Measurements from ENCODE around the gene DLG2.

DLG2 gene

DNA sequence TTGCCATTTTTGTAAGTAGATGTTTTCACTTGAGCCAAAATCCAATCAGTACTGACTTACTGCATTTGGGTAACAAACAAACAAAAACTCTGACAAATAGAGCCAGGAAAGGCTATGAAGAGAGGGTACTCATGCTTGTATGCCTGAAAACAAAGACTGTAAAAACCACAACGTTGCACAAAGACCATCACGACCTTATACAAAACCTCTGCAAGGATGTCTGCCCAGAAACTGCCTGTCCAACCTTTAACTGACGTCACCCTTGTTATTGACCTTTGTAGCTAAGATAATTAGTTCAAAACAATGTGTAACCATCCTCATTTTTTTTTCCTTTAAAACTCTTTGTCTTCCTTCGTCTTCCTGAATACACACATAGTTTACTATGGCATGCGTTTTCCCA, 38.6 kb upstream of the DLG2 start:
- Histone ChIP-seq H3K4me1 (ENCODE audit: control extremely low read depth in 1 of 4, control insufficient read depth in 4 of 4, insufficient read depth in 4 of 4, low read length in 3 of 4) (peaks cover 10 to 29% (median 24%) of the 10 kb centered on the region in 4 experiments), H3K27me3 (replicated peaks in 2 of 5; ENCODE audit: control insufficient read depth in 4 of 5, insufficient read depth in 5 of 5, low read length in 4 of 5) (no peaks in the 10 kb centered on the region), H3K36me3 (ENCODE audit: control insufficient read depth in 4 of 4, insufficient read depth in 4 of 4, low read length in 3 of 4) (peaks cover 0 to 7% (median under 1%) of the 10 kb centered on the region in 4 experiments), H3K27ac (ENCODE audit: insufficient read depth in 1 of 2, low read depth in 1 of 2, low read length in 2 of 2, poor library complexity in 1 of 2, severe bottlenecking in 2 of 2) (peak overlapping the region in 1 of 2 experiments; percentile 98), H3K4me3 (ENCODE audit: control insufficient read depth in 1 of 7, extremely low read depth in 1 of 7, insufficient read depth in 4 of 7, low read depth in 2 of 7, low read length in 6 of 7) (peak overlapping the region in 3 of 7 experiments; percentile 88 to 99 (median 92)), H3K9me3 (ENCODE audit: control extremely low read depth in 1 of 5, control insufficient read depth in 4 of 5, insufficient read depth in 2 of 5, low read depth in 1 of 5, low read length in 4 of 5) (no peaks in the 10 kb centered on the region)
- POLR2A ChIA-PET, result no interaction called here
- WGBS (ENCODE audit: insufficient coverage), result 85% methylated on average over 4 of the region's 5 CpGs
- CTCF ChIA-PET, result interaction anchor here (0.9 kb wide), 1 partner anchor 19 kb away, joined by 3 read pairs; no protein-coding TSS in a partner anchor
- DNase-seq, result peak in 1 of 3 donors; percentile 18

DNA sequence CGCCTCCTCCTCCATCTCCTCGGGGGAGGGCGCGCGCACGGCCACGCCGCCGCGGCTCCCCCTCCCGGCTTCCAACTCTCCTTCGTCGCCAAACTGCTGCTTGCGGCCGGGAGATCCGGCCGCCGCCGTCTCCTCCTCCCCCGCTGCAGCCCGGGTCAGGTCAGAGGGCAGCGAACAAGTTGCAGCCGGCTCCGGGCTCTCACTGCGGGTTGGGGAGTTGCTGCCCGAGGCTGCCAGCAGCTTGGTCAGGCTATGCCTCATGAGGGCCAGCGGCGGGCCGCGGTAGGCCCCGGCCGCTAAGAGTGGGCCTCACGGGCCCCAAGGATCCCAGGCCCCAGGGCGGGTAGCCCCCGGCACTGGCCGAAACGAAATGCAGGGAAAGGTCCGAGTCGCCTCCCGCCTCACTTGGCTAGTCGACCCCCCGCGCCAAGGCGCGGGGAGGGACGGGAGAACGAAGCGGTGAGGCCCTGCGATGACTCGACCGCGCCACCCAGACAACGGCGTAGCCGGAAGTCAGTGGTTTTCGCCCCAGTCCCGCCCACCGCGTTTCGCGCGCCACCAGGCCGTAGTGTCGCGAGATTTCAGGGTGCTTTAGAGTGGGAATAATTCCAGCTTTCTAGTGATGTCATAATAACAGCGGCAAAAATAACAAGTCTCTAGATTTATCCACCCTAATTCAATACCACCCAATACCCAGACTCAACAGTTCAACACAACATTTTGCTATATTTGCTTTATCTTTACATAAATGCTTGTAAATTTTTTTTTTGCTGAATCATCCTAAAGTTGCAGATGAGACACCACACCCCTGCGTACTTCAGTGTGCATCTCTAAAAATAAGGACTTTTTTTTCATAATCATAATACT, 37.7 kb upstream of the DLG2 start, which contains the start of gene CREBZF:
Gene CREBZF (minus strand): TSS at position 515 of the 867 bp plus-strand sequence. CDS start 254 bp downstream, at position 261.
- 0% methylated on average over 54 of the region's 67 CpGs for WGBS (ENCODE audit: insufficient coverage)
- peak; percentile 93 to 97 (median 96) for DNase-seq
- ChIA-PET POLR2A (interaction anchor here (0.5 to 0.9 kb wide), 4 partner anchors 15 to 37 kb away, joined by 3 to 5 read pairs (median 3); partner anchors contain the start of gene TMEM126B), CTCF (interaction anchor here (0.9 to 1.7 kb wide), 6 partner anchors 11 to 27 kb away, joined by 3 to 10 read pairs (median 3); no protein-coding TSS in a partner anchor)
- peaks cover 2 to 16% (median 4%) of the 10 kb centered on the region in 4 experiments for H3K36me3 ChIP-seq (ENCODE audit: control insufficient read depth in 4 of 4, insufficient read depth in 4 of 4, low read length in 3 of 4)
- peaks cover 10 to 33% (median 25%) of the 10 kb centered on the region in 4 experiments for H3K4me1 ChIP-seq (ENCODE audit: control extremely low read depth in 1 of 4, control insufficient read depth in 4 of 4, insufficient read depth in 4 of 4, low read length in 3 of 4)
- no peaks in the 10 kb centered on the region for H3K9me3 ChIP-seq (ENCODE audit: control extremely low read depth in 1 of 5, control insufficient read depth in 4 of 5, insufficient read depth in 2 of 5, low read depth in 1 of 5, low read length in 4 of 5)
- H3K27ac ChIP-seq (ENCODE audit: insufficient read depth in 1 of 2, low read depth in 1 of 2, low read length in 2 of 2, poor library complexity in 1 of 2, severe bottlenecking in 2 of 2), result peak within 1 kb of the TSS; percentile 93 to 98
- H3K4me3 ChIP-seq (ENCODE audit: control insufficient read depth in 1 of 7, extremely low read depth in 1 of 7, insufficient read depth in 4 of 7, low read depth in 2 of 7, low read length in 6 of 7), result peak within 1 kb of the TSS; percentile 85 to 99 (median 95)
- H3K27me3 ChIP-seq (replicated peaks in 2 of 5; ENCODE audit: control insufficient read depth in 4 of 5, insufficient read depth in 5 of 5, low read length in 4 of 5), result no peaks in the 10 kb centered on the region

DNA sequence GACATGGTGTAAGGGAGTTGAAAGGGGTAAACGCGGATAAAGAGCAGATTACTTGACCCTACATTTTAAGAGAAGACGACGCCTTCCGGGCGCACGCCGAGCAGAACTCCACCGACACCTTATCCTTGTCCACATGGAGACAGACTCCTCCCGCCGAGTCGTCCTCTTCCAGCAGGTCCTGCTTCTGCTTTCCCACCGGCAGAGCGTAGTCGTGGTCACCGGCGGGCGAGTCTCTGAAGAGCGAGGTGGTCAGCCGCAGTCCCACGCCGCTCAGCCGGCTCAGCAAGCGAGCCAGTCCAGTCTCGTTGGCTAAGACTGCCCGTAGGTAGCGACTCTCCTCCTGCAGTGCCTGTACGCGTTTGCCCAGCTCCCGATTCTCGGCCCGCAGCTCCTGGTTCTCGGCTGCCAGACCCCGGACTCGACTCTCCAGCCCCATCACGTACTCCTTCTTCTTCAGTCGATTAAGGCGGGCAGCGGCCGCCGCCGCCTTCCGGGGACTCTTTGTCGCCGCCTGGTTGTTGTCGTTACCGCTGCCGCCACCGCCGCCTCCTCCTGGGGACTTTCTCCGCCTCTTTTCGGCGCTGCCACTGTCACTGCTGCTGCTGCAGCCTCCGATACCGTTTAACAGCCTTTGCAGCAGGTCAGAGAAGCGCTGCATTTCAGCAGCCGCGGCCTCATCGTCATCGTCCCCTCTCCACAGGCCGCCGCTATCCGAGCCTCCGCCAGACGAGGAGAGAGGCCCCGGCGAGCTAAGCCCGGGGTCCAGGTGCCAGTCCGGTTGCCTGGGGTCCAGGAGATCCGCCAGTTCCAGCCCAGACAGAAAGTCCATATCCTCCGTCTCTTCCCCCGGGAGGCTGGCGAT, 36.8 kb upstream of the DLG2 start:
- peak; percentile 88 to 93 (median 92) for DNase-seq
- WGBS (ENCODE audit: insufficient coverage), result under 1% methylated on average over 71 of the region's 73 CpGs

DNA sequence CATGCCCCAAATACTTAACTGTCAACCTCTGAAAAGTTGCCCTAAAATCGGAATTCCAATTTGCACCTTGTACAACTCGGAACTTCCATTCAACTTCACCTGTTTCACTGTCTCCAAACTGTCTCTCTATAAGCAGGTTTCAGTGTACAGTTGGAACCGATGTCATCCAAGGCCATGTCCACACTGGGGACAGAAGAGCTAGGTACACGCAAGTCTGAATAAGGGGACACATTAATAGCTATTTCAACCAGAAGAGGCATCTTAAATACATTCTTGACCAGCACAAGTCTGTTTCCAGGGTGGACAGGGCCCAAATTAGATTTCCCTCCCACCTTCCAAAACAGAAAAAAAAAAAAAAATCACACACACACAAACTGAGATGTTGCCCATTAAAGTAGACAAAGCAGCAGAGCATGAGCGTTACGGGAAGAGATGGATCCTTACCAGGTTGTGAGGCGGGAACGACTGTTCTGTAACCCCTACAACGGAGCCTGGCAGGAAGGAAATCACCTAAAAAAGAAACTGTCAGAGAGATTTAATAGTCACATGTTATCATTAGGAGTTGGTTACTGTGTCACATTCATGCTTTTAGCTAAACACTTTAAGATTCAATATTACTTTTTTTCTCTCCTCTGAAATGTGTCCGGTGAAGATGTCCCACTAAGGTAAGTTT, 36.1 kb upstream of the DLG2 start:
- H3K27ac ChIP-seq (ENCODE audit: insufficient read depth in 1 of 2, low read depth in 1 of 2, low read length in 2 of 2, poor library complexity in 1 of 2, severe bottlenecking in 2 of 2), result peak overlapping the region; percentile 93 to 98
- WGBS (ENCODE audit: insufficient coverage), result 17% methylated on average over 7 of the region's 10 CpGs
- CTCF ChIA-PET, result interaction anchor here (1.0 to 1.7 kb wide), 6 partner anchors 9 to 36 kb away, joined by 3 to 10 read pairs (median 6); partner anchors contain the start of genes DLG2 and TMEM126A
- peak overlapping the region in 6 of 7 experiments; percentile 88 to 99 (median 96) for H3K4me3 ChIP-seq (ENCODE audit: control insufficient read depth in 1 of 7, extremely low read depth in 1 of 7, insufficient read depth in 4 of 7, low read depth in 2 of 7, low read length in 6 of 7)
- POLR2A ChIA-PET, result no interaction called here
- peak in 2 of 3 donors; percentile 26 to 33 for DNase-seq
- no peaks in the 10 kb centered on the region for H3K27me3 ChIP-seq (replicated peaks in 2 of 5; ENCODE audit: control insufficient read depth in 4 of 5, insufficient read depth in 5 of 5, low read length in 4 of 5)
- H3K4me1 ChIP-seq (ENCODE audit: control extremely low read depth in 1 of 4, control insufficient read depth in 4 of 4, insufficient read depth in 4 of 4, low read length in 3 of 4), result peaks cover 10 to 33% (median 25%) of the 10 kb centered on the region in 4 experiments
- H3K9me3 ChIP-seq (ENCODE audit: control extremely low read depth in 1 of 5, control insufficient read depth in 4 of 5, insufficient read depth in 2 of 5, low read depth in 1 of 5, low read length in 4 of 5), result no peaks in the 10 kb centered on the region
- H3K36me3 ChIP-seq (ENCODE audit: control insufficient read depth in 4 of 4, insufficient read depth in 4 of 4, low read length in 3 of 4), result peaks cover 2 to 27% (median 12%) of the 10 kb centered on the region in 4 experiments

More for the DNA sequence above, 36.8 kb upstream of the DLG2 start:
- Histone ChIP-seq H3K27me3 (replicated peaks in 2 of 5; ENCODE audit: control insufficient read depth in 4 of 5, insufficient read depth in 5 of 5, low read length in 4 of 5) (no peaks in the 10 kb centered on the region), H3K4me1 (ENCODE audit: control extremely low read depth in 1 of 4, control insufficient read depth in 4 of 4, insufficient read depth in 4 of 4, low read length in 3 of 4) (peaks cover 10 to 33% (median 25%) of the 10 kb centered on the region in 4 experiments), H3K9me3 (ENCODE audit: control extremely low read depth in 1 of 5, control insufficient read depth in 4 of 5, insufficient read depth in 2 of 5, low read depth in 1 of 5, low read length in 4 of 5) (no peaks in the 10 kb centered on the region), H3K27ac (ENCODE audit: insufficient read depth in 1 of 2, low read depth in 1 of 2, low read length in 2 of 2, poor library complexity in 1 of 2, severe bottlenecking in 2 of 2) (peak overlapping the region; percentile 93 to 98), H3K4me3 (ENCODE audit: control insufficient read depth in 1 of 7, extremely low read depth in 1 of 7, insufficient read depth in 4 of 7, low read depth in 2 of 7, low read length in 6 of 7) (peak overlapping the region; percentile 85 to 99 (median 95)), H3K36me3 (ENCODE audit: control insufficient read depth in 4 of 4, insufficient read depth in 4 of 4, low read length in 3 of 4) (peaks cover 2 to 21% (median 9%) of the 10 kb centered on the region in 4 experiments)
- ChIA-PET CTCF (interaction anchor here (1.0 to 1.7 kb wide), 6 partner anchors 10 to 37 kb away, joined by 3 to 10 read pairs (median 6); partner anchors contain the start of genes DLG2 and TMEM126A), POLR2A (interaction anchor here (0.5 to 0.7 kb wide), 2 partner anchors 28 to 34 kb away, joined by 3 to 5 read pairs; no protein-coding TSS in a partner anchor)

DNA sequence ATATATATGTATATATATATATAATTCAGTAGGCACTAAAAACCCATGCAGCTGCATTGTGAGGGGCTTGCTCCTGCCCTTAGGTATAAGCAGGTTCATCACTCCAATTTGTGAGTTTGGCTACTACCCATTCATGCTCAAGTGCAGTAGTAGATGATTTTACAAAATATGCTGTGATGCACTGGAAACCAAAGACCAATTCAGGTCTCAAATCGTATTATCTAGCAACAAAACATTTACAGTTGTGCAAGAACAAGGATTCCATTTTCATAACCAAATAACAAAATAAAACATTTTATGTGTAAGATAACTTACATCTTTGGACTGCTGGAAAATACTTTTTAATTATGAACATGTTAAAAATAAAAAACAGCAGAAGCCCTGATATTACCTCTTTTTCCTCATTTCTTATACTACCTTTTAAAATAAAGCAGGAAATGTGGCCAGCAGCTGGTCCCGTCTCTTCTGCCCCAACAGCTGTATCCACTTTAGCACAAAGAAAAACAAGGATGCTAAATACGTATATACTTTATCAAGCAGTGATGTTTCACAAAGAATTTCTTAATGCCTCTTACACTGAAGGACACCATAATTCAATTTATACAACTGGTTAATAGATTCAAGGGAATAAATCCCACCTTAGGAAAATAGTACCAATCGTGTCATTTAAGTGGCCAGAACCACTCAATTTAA, 35.0 kb upstream of the DLG2 start:
- CTCF ChIA-PET, result no interaction called here
- POLR2A ChIA-PET, result no interaction called here
- Histone ChIP-seq H3K36me3 (ENCODE audit: control insufficient read depth in 4 of 4, insufficient read depth in 4 of 4, low read length in 3 of 4) (peaks cover 3 to 37% (median 19%) of the 10 kb centered on the region in 4 experiments), H3K27ac (ENCODE audit: insufficient read depth in 1 of 2, low read depth in 1 of 2, low read length in 2 of 2, poor library complexity in 1 of 2, severe bottlenecking in 2 of 2) (peak overlapping the region in 1 of 2 experiments; percentile 19), H3K27me3 (replicated peaks in 2 of 5; ENCODE audit: control insufficient read depth in 4 of 5, insufficient read depth in 5 of 5, low read length in 4 of 5) (no peaks in the 10 kb centered on the region), H3K4me1 (ENCODE audit: control extremely low read depth in 1 of 4, control insufficient read depth in 4 of 4, insufficient read depth in 4 of 4, low read length in 3 of 4) (peaks cover 10 to 33% (median 25%) of the 10 kb centered on the region in 4 experiments), H3K9me3 (ENCODE audit: control extremely low read depth in 1 of 5, control insufficient read depth in 4 of 5, insufficient read depth in 2 of 5, low read depth in 1 of 5, low read length in 4 of 5) (no peaks in the 10 kb centered on the region), H3K4me3 (ENCODE audit: control insufficient read depth in 1 of 7, extremely low read depth in 1 of 7, insufficient read depth in 4 of 7, low read depth in 2 of 7, low read length in 6 of 7) (peak overlapping the region in 5 of 7 experiments; percentile 22 to 99 (median 92))
- DNase-seq, result no peak
- no CpG with 5 or more reads among the region's 4 CpGs for WGBS (ENCODE audit: insufficient coverage)

Data from common myeloid progenitor, CD34-positive (primary cell).